DMS 273 (cell line): ENCODE results near the gene RC3H2.
"Not testable (repeated sequence)": the region's sequence is repeated elsewhere in the genome, so short reads cannot be mapped to it uniquely, and the experiment has no call there.

Experiments used
- DNase-seq: peaks from one replicate; lab custom pipeline; 2025; ENCODE audit not compliant: unreplicated experiment; lab: John Stamatoyannopoulos, UW

RC3H2 gene

DNA sequence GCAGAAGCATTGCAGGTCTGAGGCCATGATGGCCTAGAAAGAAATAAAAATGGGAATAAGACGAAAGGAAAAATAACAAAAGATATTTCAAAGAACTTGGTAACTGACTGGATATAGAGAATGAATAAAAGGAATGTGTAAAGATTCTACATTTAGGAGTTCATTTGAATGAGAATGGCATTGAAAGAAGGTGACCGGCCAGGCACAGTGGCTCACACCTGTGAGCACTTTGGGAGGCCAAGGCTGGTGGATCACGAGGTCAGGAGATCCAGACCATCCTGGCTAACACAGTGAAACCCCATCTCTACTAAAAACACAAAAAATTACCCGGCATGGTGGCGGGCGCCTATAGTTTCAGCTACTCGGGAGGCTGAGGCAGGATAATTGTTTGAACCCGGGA is 17.6 kb upstream of the RC3H2 start:
- DNase-seq, result no peak

DNA sequence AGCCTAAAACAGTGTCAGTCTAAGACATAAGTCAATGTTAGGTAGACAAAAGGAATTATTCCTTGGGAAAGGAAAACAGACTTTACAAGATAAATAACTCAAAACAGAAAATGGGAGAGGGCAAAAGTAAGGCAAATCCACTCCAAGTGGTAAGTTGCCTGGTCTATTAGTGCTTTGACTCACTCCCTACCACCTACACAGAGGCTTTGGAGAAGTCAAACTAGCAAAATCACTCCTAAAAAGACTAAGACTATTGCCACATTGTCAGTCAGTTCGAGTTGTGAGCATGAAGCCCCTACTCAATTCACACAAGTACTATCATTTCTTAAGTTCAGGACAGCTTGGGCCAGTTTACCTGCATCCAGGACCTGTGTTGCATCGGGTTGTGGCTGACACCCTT is 13.2 kb upstream of the RC3H2 start:
- no peak for DNase-seq

DNA sequence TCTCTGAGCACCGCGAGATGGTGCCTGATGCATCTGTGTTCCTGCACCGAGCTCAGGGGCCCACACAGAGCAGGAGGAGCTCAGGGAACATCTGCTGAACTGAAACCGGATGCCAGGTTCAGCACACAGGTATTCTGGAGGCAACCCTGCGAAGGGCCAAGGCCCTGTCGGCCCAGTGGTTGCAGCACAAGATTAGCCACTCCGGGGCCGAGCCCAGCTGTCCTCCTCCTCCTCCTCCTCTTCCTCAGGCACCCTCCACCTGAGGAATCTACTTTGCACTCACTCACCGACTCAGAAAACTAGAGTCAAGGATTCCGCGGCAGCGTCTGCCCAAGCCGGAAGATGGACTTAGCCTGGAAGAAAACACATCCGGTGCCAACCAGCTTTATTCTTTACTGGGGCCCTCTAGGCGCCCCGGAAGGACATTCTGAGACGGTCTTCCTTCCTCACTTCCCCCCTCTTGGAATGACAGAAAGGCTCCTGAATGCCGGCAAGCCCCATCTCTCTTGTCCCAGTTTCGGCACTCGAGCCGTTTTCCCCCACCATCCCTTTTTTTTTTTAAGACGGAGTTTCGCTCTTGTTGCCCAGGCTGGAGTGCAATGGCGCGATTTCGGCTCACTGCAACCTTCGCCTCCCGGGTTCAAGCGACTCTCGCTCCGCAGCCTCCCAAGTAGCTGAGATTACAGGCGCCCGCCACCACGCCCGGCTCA is 8.0 kb upstream of the RC3H2 start, which contains the start of gene ZBTB6:
Gene ZBTB6, minus strand, starts transcription at position 360 of the 710 bp plus-strand sequence. CDS start 1,251 bp downstream, outside the sequence.
- DNase-seq, result peak; percentile 90

DNA sequence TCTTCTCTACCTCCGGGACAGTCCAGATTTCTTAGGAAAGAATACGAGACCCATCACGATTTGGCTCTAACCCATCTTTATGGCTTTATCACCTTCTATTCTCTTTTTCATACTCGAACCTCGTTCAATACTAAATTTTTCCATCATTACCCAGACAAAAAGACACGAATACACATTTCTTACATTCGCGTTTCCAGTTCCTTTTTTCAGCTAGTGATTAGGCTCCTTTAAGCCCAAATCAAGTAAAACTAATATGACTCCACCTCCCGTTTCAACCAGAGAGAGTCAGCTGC is 7.5 kb upstream of the RC3H2 start:
- no peak for DNase-seq

DNA sequence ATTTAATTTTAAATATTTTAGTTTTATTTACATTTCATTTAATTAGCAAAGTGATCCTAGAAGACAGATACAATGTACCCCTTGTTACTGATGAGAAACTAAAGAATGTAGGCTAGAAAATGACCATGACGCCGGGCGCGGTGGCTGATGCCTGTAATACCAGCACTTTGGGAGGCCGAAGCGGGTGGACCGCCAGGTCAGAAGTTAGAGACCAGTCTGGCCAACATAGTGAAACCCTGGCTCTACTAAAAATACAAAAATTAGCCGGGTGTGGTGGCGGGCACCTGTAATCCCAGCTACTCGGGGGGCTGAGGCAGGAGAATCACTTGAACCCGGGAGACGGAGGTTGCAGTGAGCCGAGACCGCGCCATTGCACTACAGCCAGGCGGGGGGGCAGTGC is 963 bp upstream of the RC3H2 start:
- not testable (repeated sequence) for DNase-seq

DNA sequence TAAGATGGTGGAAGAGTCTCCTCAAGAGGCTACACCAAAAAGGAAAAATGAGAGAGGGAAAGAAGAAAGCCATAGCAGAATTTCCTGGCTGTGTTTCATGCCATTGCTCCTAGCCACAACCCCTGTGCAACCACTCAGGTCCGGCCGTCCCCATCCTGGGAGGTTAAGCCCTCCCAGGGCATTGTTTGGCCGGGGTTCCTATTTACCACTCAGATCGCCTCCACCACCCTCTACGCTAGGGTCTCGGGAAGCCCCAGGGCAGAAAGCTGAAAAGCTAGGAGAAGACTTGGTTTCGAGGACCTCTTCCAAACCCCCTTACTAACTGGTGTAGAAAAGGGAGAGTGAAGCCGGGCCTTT is 715 bp downstream of the RC3H2 start:
- peak; percentile 69 for DNase-seq

DNA sequence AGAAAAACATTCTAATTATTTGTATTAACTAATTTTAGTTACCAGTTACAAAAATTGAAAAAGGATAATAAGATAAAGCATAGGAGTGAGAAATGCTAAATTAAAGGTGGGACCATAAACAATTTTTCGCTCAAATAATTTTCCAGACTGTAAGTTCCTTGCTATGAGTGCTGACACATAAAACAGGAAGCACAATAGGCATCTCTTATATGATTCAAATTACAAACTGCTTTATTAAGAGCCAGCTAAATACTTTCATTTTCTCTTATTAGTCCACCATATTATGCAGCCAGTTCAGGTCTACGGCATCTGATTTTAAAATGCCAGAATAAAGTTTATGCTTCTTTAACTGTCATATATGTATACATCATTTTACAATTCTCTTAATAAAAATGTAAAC is 4.4 kb downstream of the RC3H2 start:
- no peak for DNase-seq

DNA sequence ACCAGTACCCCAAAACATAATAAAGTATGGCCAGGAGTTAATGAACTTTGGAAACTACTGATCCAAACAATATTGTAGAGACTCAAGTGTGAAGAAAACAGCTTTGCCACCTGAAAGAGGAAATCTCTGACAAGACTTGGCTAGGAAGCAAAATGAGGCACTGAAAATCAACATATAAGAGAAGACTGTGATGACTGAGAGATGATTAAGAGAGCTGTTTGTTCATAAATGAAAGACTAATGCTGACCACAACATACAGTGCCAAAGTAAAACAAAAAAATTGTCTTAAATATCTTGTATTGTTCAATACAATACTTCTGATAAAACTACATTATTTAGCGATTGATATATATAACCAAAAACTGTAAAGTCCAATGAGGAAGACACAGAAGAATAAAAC is 7.2 kb downstream of the RC3H2 start:
- no peak for DNase-seq

DNA sequence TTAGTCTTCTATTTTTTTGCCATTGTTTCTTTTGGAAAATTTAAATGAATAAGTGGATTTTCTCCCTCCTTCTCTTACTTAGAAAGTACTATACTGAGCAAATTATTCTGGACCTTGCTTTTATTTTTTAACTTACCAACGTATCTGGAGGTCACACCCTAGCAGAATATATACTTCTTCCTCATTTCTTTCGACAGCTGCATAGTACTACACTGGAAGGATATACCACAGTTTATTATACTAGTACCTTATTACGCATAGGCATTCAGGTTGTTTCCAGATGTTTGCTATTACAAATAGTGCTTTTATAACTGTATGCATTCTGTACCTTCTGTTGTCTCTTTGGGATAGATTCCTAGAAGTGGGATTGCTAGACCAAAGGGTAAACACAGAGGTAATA is 16.7 kb downstream of the RC3H2 start:
- DNase-seq, result no peak

DNA sequence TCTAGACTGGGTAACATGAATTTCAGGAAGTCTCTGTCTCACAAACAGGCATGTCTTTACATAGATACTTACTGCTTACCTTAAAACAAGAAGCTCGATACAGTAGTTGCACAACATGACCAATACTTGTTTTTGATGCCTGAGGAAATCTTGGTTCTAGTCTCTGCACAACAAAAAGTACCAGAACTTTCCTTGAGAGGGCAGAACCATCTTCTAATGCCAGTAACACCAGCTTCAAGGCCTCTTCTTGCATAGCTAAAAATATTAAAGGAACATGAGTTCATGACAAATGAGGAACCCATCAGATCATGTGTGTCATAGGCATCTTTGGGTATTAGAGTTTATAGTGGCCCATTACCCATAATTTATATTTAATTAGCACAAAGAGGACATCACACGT is 22.0 kb downstream of the RC3H2 start:
- no peak for DNase-seq

DNA sequence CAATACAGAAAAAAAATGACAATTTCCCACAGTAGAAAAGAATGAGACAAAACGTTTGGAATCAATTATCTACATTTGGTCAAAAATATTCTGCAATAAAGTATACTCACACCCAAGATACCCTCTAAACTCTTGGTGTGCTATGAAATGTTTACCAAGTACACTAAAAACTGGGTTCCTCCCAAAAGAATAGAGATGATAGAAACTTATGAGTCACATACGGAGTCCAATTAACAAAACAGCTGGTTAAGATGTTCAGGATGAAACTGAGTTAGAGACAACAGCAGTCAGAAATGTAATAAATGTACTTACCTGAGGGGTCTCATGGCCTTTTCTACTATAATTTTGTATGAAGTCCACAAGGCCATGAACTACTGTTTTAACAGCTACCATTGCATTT is 25.7 kb downstream of the RC3H2 start:
- no peak for DNase-seq

DNA sequence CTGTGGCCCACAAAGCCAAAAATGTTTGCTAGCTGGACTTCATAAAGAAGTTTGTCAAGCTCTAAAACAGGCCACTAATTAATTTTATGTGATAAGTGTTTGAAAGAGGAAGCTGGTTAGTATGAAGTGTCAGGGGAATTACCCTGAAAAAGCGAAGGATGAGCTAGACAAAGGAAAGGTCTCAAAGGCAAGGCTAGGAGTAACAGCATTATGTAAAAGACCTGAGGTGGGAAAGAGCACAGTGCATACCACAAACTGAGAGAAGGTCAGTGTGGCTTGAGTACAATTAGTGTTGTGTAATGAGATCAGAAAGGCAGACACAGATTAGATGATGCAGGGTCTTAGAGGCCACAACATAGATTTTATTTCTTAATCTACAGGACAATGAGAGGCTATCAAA is 29.6 kb downstream of the RC3H2 start:
- no peak for DNase-seq

DNA sequence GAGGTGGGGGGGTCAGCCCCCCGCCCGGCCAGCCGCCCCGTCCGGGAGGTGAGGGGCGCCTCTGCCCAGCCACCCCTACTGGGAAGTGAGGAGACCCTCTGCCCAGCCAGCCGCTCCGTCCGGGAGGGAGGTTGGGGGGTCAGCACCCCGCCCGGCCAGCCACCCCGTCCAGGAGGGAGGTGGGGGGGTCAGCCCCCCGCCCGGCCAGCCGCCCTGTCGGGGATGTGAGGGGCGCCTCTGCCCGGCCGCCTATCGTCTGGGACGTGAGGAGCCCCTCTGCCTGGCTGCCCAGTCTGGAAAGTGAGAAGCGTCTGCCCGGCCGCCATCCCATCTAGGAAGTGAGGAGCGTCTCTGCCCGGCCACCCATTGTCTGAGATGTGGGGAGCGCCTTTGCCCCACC is 37.9 kb downstream of the RC3H2 start:
- DNase-seq, result not testable (repeated sequence)

DNA sequence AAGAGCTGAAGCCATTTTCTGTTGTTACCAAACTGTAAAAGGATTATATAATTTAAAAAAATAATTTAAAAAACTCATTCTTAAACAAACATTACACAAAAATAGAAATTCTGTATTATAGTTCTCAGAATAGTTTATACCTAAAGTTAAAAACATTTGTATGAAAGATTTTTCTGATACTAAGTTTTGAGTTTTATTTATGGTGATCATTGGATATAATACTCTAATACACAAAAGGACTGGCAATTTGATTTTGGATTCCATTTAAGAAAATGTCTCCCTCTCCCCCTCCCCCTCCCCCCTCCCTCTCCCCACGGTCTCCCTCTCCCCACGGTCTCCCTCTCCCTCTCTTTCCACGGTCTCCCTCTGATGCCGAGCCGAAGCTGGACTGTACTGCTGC is 39.1 kb downstream of the RC3H2 start:
- no peak for DNase-seq

DNA sequence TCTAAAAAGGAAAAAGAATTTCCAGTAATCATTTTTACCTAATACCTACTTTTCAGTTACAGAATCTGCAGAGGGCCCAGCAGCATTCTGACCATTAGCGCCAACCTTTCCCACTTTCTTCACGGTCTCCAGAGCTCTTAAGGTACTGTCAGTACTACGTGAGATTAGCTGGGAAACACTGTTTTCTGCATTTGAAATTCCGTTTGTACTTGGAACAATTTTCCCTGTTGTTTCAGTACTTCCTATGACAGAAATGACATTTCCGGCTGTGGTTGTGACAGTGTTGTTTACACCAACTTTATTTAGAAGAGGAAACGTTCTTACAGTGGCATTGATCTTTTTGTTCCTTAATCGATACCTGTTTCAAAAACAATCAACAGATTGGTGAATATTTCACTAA is 39.9 kb downstream of the RC3H2 start:
- DNase-seq, result no peak

DNA sequence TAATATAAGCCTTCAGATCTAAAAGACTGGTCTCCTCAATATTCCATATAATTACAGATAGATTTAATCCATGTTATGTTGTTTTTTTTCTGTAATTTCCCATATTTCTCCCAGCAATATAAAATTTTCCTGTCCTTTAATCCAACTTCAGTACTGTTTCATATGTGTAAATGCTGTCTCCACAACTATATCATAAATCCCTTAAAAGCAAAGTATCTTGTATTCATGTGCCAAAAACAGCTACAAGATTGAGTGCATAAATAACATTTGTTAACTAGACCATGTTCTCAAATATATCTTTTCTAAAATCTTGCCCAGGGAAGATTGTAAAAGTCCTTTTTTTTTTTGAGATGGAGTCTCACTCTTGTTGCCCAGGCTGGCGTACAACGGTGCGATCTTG is 41.8 kb downstream of the RC3H2 start:
- no peak for DNase-seq

DNA sequence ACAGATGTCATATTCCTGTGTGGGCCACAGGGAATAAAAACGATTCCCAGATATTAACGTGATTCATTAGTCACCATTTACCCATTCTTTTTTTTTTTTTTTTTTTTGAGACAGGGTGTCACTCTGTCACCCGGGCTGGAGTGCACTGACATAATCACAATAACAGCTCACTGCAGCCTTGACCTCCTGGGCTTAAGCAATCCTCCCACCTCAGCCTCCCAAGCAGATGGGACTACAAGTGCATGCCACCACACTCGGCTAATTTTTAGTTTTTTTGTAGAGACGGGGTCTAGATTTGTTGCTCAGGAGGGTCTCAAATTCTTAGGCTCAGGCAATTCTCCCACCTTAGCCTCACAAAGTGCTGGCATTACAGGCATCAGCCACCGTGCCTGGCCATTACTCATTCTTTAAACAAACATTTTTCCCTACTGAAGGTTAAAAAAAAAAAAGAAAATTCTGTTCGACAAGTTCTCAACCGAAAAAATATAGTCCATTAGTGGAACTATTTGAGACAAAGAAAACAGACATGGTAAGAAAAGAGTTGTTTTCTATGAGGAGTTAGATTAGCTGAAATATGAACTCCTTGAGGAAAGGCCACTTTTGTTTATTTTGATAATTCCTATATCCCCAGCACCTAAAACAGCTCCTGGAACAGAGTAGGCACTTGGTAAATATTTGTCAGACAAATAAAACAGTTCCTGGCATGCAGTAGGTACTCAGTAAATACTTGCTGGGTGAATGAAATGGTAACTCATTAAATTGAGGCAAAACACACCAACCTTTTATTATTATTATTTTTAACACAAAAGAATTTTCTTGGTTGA is 44.6 kb downstream of the RC3H2 start:
- no peak for DNase-seq

DNA sequence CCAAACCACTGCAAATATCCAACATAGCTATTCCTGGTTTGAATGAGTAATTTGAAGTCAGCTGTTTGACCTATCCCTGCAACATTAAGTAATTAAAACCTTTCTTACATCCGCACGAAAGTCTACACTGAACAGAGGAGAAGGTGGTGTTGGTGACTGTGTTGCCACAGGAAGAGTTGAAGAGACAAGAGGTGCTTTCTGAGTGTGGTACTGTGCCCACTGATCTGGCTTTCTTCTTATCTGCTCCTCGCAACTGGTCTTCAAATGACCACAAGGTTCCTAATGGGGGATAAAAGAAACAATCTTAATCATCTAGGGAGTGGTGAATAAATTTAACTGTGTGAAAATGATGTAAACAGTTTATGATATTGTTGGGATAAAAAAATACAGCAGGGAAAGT is 47.3 kb downstream of the RC3H2 start:
- no peak for DNase-seq

DNA sequence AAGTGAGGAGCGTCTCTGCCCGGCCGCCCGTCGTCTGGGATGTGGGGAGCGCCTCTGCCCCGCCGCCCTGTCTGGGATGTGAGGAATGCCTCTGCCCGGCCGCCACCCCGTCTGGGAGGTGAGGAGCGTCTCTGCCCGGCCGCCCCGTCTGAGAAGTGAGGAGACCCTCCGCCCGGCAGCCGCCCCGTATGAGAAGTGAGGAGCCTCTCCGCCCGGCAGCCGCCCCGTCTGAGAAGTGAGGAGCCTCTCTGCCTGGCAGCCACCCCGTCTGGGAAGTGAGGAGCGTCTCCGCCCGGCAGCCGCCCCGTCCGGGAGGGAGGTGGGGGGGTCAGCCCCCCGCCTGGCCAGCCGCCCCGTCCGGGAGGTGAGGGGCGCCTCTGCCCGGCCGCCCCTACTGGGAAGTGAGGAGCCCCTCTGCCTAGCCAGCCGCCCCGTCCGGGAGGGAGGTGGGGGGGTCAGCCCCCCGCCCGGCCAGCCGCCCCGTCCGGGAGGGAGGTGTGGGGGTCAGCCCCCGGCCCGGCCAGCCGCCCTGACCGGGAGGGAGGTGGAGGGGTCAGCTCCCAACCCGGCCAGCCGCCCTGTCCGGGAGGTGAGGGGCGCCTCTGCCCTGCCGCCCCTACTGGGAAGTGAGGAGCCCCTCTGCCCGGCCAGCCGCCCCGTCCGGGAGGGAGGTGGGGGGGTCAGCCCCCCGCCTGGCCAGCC is 52.9 kb downstream of the RC3H2 start:
- not testable (repeated sequence) for DNase-seq

DNA sequence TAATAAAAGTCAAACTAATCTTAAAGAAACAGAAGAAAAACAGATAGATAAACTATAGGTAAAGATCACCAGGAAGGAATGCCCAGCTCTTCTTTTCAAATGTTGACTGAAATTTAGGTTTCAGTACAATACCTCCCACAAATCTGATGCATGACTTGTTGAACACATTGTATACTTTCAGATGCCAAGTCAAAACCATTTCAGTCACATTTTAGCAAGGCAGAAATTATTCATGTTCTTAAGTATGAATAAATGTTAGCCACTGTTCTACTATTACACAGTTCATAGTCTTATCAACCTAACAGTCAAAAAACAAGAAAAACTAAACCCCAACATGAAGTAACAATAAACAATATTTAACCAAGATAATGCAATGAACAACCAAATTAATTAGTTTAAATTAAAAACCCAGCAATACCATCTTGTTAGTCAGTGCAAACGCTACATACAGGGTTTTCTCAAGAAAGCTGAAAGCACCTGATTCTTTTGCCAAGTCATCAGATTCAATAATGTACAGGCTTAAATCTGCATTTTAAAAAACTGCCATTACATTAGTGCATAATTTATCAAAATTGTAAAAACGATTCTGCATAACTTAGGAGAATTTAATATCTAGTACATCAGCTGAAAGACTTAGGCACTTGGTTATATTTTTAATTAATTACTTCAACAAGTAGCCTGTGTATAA is 56.8 kb downstream of the RC3H2 start:
- no peak for DNase-seq

DNA sequence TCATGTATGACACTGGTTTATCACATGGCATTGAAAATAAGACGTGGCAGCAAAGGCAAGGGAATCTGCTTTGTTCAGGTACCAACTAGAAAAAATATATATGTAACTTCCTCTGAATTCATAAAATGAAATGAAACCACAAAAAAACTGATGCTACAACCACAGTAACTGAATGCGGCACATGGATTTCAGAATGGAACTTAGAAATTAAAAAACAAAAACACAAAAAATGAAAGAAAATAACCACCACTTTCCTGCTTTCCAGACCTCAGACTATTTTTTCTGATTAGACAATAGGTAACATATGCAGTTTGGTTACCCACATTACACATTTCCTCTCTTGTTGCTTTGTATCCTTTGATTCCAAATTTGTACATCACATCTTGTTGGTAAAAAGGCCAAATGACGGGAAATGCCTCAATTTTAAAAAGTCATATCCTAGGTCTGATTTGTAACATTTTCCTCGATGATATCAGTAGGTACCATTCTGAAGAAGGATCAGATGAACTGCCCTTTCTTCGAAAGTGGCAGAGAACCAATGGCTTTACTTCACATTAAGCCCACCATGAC is 58.7 kb downstream of the RC3H2 start:
- no peak for DNase-seq
